OCI-LY1 (cell line): ENCODE data around the gene STEAP1B.

Source experiments
- H2AFZ ChIP-seq: fragments of 200-600 bp; sonication (generic), shearing (Covaris generic); 2 replicates; pipeline ENCODE4 v1.6.0; 2014; ENCODE audit warnings: antibody characterized with exemption, mild to moderate bottlenecking, low read length
- H3F3A ChIP-seq: fragments of 200-600 bp; sonication (generic), shearing (Covaris generic); 2 replicates; pipeline ENCODE4 v1.6.0; 2014; ENCODE audit warnings: mild to moderate bottlenecking, antibody characterized with exemption, low read length, moderate library complexity; ENCODE audit not compliant: insufficient read depth
- H3K27ac ChIP-seq: fragments of 200-600 bp; sonication (generic); 2 replicates; pipeline ENCODE4 v1.5.1; 2014; ENCODE audit warnings: low read length, mixed run types, mild to moderate bottlenecking, low read depth; ENCODE audit not compliant: poor library complexity, severe bottlenecking
- H3K27me3 ChIP-seq: fragments of 200-600 bp; sonication (generic); 2 replicates; pipeline ENCODE4 v1.6.0; 2014; ENCODE audit warnings: antibody characterized with exemption, mild to moderate bottlenecking, low read length, moderate library complexity; ENCODE audit not compliant: insufficient read depth
- H3K36me3 ChIP-seq: fragments of 200-600 bp; sonication (generic); 2 replicates; pipeline ENCODE4 v1.6.1; 2014; ENCODE audit warnings: mild to moderate bottlenecking, antibody characterized with exemption, low read length, moderate library complexity, mixed read lengths; ENCODE audit not compliant: insufficient read depth
- H3K4me1 ChIP-seq: fragments of 200-600 bp; sonication (generic); 2 replicates; pipeline ENCODE4 v1.5.1; 2014; ENCODE audit warnings: mild to moderate bottlenecking, low read length, moderate library complexity; ENCODE audit not compliant: insufficient read depth, severe bottlenecking
- H3K4me2 ChIP-seq: fragments of 200-600 bp; sonication (generic), shearing (Covaris generic); 2 replicates; pipeline ENCODE4 v1.6.1; 2014; ENCODE audit warnings: low read length
- H3K4me3 ChIP-seq: fragments of 200-600 bp; sonication (generic); 2 replicates; pipeline ENCODE4 v1.5.1; 2014; ENCODE audit warnings: low read length, low read depth, mild to moderate bottlenecking, mixed read lengths; ENCODE audit not compliant: poor library complexity, severe bottlenecking
- H3K79me2 ChIP-seq: fragments of 200-600 bp; shearing (Covaris generic); 2 replicates; pipeline ENCODE4 v1.6.1; 2016; ENCODE audit warnings: mixed run types, low read length, mixed read lengths; ENCODE audit not compliant: insufficient read depth
- H3K9ac ChIP-seq: fragments of 200-600 bp; sonication (generic), shearing (Covaris generic); 2 replicates; pipeline ENCODE4 v1.6.1; 2014; ENCODE audit warnings: mild to moderate bottlenecking, low read length, mixed read lengths
- H3K9me2 ChIP-seq: fragments of 200-600 bp; sonication (generic), shearing (Covaris generic); 2 replicates; pipeline ENCODE4 v1.6.1; 2014; ENCODE audit warnings: low read depth, mild to moderate bottlenecking, low read length, mixed read lengths
- H3K9me3 ChIP-seq: fragments of 200-600 bp; shearing (Covaris generic); 2 replicates; pipeline ENCODE4 v1.6.1; 2014; ENCODE audit warnings: low read length, mixed read lengths
- H4K20me1 ChIP-seq: fragments of 200-600 bp; sonication (generic), shearing (Covaris generic); 2 replicates; pipeline ENCODE4 v1.6.0; 2016; ENCODE audit warnings: mild to moderate bottlenecking, low read length; ENCODE audit not compliant: insufficient read depth
- CTCF ChIP-seq: fragments of 200-600 bp; sonication (generic), shearing (Covaris generic); IDR thresholded peaks from 2 replicates; pipeline ENCODE4 v1.5.1; 2017; ENCODE audit warnings: mild to moderate bottlenecking, antibody characterized with exemption, low read length, moderate library complexity, mixed read lengths
- EZH2 ChIP-seq: fragments of 200-600 bp; sonication (generic), shearing (Covaris generic); IDR thresholded peaks from 2 replicates; pipeline ENCODE4 v1.8.0; 2017; ENCODE audit warnings: borderline replicate concordance, mixed run types, mild to moderate bottlenecking, antibody characterized with exemption, low read length, moderate library complexity, mixed read lengths

The STEAP1B gene

DNA sequence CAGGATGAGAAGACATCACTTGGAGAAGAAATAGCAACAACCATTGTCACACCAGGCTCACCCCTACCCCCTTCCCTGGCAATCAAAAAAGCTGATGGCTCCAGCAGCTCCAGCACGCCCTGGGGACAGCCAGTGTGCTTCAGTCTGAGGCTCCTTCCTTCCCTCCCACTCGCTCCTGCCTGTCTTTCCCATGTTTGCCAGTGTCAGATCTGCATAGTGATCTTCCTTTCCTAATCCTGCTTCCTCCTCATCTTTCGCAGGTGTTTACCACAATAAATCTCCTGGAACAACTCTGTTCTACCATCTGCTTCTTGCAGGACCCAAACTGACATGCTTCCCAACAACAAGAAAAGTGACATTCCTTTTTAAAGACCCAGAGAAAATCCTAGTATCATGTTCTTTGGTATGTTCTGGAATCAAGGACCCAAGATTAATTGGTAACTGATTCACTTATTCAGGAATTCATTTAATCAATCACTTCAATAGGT is 57.1 kb downstream of the STEAP1B start:
- H2AFZ ChIP-seq, result no peak overlapping the region
- H3K4me1 ChIP-seq, result peaks cover 98% of the 10 kb centered on the region
- TF ChIP-seq EZH2, result no peak
- no peak for TF ChIP-seq CTCF

GRCh38 chr7:22442187-22442881 is 57.7 kb downstream of the STEAP1B start:
- Histone ChIP-seq H3K27me3 (no peaks in the 10 kb centered on the region), H3K36me3 (no peaks in the 10 kb centered on the region), H3K4me1 (peaks cover 95% of the 10 kb centered on the region), H3F3A (peaks cover 7% of the 10 kb centered on the region; the same call in 1 of the 2 replicates), H4K20me1 (no peaks in the 10 kb centered on the region), H2AFZ (no peak overlapping the region), H3K4me2 (peak overlapping the region; percentile 17; the same call in 1 of the 2 replicates), H3K9me2 (no peaks in the 10 kb centered on the region), H3K9ac (peak overlapping the region; percentile 34), H3K27ac (peak overlapping the region; percentile 95), H3K9me3 (0 out of 2 replicates have a peak, but pooled peaks cover 3% of the 10 kb centered on the region), H3K79me2 (no peaks in the 10 kb centered on the region), H3K4me3 (no peak overlapping the region)
- TF ChIP-seq CTCF (no peak), EZH2 (no peak)

More for the DNA sequence above, 57.1 kb downstream of the STEAP1B start:
- Histone ChIP-seq H3K4me3 (no peak overlapping the region), H3K9me3 (no peaks in the 10 kb centered on the region), H3K9me2 (no peaks in the 10 kb centered on the region), H3K9ac (peak overlapping the region; percentile 54; the same call in 1 of the 2 replicates), H3K79me2 (no peaks in the 10 kb centered on the region), H3F3A (peaks cover 7% of the 10 kb centered on the region; the same call in 1 of the 2 replicates), H3K27ac (peak overlapping the region; percentile 95), H3K27me3 (no peaks in the 10 kb centered on the region), H3K4me2 (no peak overlapping the region), H3K36me3 (no peaks in the 10 kb centered on the region), H4K20me1 (no peaks in the 10 kb centered on the region)

DNA sequence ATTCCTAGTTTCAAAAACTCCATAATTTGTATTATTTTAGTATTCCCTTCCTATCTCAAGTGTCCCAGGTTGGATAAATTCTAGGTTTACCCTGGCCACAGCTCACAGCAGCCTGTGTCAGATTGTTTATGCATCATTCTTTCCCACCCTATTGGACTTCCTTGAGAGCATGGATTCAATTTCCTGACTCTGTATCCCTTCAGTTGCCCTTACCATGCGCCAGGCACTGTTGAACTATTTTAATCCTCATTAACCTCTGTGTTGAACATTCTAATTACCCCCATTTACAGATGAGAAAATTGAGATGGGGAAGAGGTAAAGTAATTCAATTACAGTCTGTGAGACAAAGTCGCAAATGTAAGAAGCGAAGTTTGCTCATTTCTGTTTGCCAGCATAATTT is 58.8 kb downstream of the STEAP1B start:
- TF ChIP-seq CTCF, result no peak
- TF ChIP-seq EZH2, result no peak
- no peaks in the 10 kb centered on the region for H3K27me3 ChIP-seq
- peak overlapping the region; percentile 34 for H3K9ac ChIP-seq
- H3K9me3 ChIP-seq, result 0 out of 2 replicates have a peak, but pooled peaks cover 5% of the 10 kb centered on the region
- H3K4me1 ChIP-seq, result peaks cover 84% of the 10 kb centered on the region
- no peaks in the 10 kb centered on the region for H3K36me3 ChIP-seq
- 0 out of 2 replicates have a peak overlapping the region, but pooled peaks have one; percentile 11 for H3K4me2 ChIP-seq
- H3K4me3 ChIP-seq, result no peak overlapping the region
- H4K20me1 ChIP-seq, result no peaks in the 10 kb centered on the region
- H3F3A ChIP-seq, result peaks cover 7% of the 10 kb centered on the region; the same call in 1 of the 2 replicates
- no peaks in the 10 kb centered on the region for H3K79me2 ChIP-seq
- H2AFZ ChIP-seq, result no peak overlapping the region
- H3K27ac ChIP-seq, result peak overlapping the region; percentile 95
- H3K9me2 ChIP-seq, result no peaks in the 10 kb centered on the region
